Activated naive CD4-positive, alpha-beta T cell treated with Interleukin-2 at 50 U/mL for 16 hours (primary cell): ENCODE measurements around the gene CXCR6.

Experiments used
- DNase-seq: peaks from one replicate; pipeline ENCODE4 v3.0.0-alpha.2; 2020

Gene CXCR6

DNA sequence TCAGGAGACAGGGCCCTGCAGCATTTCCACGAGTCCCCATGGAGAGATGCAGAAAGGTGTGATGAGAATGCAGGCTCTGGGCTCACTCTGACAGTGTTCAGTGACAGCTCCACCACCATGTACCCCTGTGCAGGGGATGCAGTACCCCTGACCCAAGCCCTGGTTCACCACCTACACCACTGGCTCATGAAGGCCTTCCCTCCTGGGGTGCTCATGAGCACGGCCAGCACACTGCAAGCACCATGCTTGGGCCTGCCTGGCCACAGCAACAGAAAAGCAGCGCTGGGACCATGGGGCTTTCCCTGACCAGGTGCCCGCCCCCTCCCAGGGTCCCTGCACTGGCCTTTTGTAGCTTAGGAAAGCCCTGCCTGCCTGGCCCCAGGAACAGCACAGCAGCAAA is 6.2 kb downstream of the CXCR6 start:
- DNase-seq: no peak

DNA sequence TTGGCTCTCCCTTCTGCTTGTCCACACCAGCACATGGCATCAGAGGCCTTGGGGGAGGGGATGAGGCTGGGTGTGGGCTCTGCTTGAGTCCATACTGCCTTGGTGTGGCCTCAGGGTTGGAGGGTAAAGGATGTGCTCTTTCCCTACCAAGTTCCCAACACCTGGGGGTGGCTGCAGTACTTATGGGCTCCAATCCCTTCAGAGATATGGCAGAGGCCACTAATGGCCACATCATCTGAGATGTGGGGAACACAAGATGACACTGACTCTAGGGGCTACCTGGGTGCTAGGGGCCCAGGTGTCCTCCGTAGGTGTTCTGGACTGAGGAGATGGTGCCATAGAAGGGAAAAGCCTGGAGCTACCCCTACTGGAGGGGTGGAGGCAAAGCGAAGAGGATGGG is 6.9 kb downstream of the CXCR6 start:
- DNase-seq: no peak

DNA sequence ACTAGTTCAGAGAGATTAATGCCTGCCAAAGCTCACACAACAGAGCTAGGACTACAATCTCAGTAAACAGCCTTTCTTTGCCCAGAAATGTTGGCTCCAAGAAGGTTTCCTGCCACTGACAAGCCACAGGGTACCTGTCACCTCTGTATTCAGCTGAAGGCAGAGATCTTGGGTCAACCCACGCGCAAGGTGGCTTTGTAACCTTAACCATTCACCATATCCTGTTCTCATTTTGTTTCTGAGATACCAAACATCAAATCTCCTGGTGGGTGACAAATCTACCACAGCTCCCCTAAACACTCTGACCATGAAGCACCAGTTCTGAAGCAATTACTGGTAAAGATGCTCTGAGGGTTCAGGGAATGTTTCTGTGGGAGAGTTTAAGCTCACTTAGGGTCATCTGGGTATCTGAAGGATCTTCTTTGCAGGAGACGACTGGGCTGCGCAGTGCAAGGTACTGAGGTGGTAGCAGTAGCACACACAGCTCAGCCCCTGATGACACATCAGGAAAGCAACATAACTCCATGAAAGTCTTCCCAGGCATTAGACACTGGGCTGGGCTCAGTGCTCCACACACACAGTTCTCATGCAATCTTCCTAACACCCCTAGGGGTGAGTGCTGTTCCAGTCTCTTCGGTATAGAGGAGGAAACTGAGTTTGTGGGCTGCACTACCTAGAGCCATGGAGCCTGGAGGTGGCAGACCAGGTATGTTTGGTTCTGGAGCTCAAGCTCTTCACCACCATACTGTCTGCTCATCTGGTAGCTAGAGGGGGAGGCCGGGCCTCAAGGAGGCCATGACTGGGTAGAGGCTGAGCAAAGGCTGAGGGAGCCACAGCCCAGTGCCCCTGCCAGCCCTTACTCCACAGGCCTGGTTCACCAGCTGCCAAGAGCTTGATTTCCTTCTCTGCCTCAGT is 7.7 kb downstream of the CXCR6 start:
- DNase-seq: peak; percentile 73

DNA sequence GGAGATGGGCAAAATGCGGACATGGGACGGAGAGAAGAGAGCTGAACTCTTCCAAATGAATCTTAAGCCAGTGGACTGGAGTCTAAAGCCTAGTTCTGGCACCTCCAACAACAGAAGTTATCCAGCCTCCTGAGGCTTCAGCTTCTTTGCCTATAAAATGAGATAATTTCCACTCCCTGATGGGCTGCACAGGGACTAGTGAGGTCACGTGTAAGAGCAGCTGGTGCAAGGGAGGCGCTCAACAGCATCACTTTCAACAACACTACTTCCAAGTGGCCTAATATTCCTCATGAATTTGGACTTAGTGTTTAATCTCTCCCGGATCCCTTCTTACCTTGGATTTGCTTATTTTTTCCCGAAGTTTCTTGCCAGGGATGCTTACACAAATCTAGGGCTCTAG is 8.7 kb downstream of the CXCR6 start:
- no peak for DNase-seq

DNA sequence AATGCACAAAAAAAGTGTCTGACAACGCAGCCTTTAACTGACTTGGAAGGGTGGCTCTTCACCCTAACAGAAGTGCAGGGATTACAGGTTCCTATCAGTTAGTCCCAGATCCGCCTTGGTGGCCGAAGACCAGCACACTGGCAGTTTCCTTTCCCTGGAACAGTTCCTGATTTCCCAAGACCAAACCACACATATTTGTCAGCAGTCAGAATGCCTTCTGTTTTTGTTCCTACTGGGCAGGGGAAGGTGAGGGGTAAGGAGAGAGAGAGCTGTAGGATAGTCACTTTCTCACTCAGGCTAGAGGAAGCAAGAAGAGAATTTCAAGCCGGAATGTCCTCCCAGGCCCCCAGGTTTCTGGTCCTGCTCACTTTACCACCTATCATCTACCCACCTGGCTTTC is 9.2 kb downstream of the CXCR6 start:
- no peak for DNase-seq

DNA sequence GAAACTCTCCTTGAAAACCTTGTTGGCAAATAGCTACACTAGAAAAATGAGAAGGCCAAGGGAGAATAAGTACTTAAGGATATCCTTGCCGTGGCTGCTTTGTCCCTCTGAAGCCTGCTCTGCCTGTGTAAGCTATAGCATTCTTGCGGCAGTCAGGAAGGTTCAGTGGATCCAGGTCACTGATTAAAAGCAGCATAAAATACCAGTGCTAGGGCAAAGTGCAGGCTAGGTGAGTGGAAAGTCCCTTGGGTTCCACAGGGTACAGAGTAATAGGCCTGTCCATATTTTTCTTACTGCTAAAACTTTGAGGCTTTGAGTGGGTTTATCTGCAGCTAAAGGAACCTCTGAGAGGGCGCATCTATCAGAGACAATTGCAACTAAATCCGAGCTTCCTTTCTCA is 10.3 kb downstream of the CXCR6 start:
- DNase-seq: no peak

DNA sequence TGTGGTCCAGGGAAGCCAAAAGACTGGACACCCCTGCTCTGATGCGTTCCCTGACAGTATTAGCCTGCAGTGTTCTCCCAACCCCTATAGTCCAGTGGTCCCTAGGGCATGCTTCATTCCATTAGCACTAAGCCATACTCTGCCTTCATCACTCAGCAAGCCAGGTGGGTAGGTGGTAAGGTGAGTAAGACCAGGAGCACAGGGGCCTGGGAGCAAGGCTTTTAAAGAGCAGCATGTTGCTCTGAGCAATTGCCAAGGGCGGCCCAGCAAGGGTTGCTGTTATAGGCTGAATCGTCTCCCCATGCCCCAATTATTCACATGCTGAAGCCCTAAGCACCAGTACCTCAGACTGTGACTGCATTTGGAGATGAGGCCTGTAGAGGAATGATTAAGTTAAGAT is 11.0 kb downstream of the CXCR6 start:
- no peak for DNase-seq

DNA sequence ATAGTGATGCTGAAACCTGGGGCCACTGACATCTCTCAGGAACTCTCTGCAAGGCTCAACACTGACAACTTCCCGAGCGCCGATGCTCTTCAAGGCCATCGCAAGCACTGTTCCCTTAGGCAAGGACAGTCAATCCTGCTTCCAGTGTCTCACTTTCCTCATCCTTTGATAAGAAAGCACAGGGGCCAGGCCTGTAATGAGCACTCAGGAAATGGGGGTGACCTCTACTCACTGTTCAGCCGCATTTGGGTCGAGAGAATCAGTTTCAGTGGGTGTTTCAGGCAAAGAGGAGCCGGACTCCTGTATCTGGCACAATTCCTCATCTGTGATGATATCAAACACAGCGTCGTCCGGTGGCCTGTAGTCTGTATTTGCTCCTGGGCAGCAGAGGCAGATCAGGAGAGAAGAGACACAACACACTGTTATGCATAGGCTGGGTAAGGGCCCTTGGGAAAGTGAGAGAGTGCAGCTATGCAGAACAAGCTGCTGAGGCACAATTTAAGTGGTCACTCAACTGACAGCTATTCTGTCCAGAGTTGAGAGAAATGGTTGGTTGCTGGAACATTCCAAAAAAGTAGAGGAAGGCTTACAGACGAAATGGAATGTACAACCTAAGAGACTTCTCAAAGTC is 11.9 kb downstream of the CXCR6 start:
- DNase-seq: no peak

DNA sequence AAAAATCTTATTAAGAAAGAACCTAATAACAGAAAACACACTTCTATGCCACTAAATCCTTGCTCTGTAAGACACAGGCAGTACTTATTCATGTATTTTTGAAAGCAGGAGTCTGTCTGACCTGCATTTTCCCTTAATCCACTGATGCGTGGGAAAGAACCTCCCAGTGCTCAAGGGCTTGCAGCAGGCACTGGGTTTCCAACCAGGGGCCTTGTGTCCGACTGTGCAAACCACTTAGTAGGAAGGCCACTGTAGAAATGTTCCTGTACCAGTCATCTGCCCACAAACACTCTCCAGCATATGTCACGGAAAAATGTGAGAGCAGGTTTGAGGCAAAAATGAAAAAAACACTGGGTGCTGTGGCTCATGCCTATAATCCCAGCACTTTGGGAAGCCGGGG is 12.4 kb downstream of the CXCR6 start:
- DNase-seq: no peak

DNA sequence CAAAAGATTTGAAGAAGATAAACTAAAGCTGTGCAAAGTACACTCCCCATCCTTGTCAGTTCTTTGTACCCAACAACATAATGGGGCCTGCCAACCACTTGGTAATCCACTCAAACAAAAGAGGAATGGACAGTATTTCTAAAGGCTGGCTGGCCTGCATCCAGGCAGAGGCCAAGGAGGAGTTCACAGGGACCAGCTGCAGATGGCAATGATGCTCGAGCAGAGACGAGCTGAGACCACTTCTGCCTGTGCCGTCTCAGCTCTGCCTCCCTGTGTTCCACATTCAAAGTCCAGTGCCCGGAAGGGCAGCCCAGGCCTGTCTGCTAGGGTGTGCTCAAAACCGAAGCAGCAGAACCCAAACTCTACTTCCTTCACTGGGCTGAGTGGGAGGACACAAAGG is 14.3 kb downstream of the CXCR6 start:
- DNase-seq: no peak

DNA sequence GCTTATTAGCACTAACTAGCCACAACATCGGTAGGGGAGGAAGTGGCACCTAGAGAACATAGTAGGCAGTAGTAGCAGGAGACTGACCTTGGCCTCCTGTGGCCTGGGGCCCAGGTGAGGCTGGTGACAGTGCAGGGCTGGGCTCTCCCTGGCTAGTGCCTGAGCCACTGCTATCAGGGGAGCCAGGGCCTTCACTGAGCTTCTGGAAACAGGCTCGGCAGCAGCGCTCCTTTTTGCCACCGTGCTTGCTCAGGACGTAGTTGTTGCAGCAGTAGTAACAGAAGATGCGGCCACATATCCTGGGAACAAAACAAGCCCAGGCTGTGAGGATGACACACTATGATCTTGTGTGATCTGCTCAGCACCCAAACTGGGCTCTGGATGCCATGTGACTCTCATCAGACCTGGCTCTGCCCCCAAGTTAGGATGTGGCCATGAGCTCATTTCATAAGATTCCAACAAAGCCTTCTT is 15.1 kb downstream of the CXCR6 start:
- no peak for DNase-seq

DNA sequence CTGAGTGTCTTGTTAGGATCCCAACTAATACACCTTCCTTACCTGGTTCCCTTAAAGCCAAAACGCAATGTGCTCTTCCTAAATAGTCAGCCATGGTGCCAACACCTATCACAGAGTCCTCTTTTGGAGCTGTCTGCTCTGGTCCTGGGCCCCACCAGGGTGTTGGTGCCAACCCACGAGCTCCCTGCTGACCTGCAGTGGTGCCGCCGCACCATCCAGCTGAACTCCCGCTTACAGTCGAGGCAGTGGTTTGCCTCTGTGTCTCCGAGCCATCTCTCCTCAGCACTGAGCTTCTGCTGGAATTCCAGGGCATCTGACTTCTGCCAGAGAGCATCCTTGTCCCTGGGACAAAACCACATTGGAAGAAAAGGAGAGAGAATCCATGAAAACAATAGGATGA is 15.9 kb downstream of the CXCR6 start:
- DNase-seq: no peak

DNA sequence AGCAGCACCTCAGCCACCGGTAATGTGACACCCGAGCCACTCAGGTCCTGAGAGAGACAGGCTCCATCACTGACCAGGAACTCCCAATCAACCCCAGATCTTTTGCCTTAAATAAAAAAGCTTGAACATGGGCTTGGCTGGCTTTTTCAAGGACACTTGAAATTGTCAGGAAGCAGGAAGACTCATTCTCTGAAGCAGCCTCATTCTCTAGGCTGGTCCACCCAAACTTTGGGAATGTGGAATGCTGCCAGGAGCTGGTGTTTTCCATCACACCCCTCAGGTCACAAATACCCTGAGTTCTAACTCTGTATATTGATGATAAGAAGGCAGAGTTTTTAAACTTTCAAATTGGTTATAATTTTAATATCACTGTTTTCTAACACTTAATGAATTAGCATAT is 17.0 kb downstream of the CXCR6 start:
- no peak for DNase-seq

DNA sequence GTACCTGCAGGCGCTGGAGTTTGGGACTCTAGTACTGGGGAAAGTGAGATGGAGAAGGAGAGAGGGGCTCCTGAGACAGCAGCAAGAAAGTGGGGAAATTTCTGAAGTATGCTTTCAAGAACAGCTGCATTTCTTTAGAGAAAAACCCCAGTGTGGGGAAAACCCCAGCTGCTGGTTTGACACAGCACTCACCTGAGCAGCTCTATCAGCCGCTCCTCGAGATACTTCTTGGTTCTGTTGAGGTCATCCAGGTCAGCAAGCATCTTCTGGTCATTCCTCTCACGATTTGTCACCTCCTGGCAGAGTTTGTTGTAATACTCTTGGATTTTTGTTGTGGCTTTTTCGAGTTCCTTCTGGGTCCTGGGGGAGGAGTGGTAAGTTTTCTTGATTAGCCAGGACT is 18.8 kb downstream of the CXCR6 start:
- peak; percentile 49 for DNase-seq

DNA sequence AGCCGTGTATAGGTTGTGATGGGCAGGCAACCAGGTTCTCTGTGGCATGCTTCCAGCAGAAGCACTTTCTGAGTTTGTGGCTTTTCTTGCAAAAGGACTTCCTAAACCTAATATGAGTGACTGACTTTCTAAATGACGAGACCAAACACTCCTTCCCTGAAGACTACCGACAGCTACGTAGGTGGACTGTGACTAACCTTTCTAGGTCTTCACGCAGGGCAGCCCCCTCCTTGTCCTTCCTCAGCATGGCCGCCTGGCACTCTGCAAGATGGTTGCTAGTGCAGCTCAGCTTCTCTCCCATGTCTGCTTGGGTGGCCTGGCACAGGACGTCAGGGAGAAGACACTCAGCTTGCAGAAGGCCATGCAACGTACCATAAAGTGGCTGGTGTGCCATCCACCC is 20.9 kb downstream of the CXCR6 start:
- peak; percentile 69 for DNase-seq

DNA sequence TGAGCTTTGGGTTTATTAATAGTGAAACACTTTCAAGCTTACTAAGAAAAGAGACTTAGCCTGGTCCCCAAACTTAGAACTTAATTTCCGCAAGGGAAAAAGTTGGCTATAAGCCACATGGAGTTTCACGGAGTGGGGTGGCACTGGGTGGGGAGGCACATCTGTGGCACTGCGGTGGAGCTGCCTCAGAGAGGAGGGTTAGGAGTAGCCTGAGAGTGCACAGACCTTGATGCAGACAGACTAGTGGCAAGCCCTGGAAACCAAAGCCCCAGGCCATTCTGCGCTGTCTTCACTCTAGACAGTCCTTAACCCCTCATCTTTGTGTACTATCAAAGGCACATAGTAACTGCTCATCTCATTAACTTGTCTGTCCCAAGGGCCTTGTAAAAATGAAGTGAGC is 22.0 kb downstream of the CXCR6 start:
- no peak for DNase-seq

DNA sequence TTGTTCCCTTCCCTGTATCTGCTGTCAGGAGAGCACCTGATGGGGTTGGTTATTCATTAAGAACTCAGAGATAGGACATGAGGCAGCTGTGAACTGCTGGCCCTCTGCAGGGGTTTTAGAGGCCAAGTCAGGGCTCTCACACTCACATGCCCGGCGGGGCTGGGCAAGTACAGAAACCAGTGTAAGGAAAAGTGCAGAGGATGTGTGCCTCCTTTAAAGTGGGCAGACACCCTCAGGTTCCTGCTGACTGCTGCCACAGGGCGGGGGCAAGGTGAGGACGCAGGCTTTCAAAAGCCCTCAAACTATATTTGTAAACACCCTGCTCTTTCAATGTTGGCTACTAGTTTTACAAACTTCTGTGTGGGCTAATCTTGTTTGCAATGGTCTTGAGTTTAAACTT is 22.4 kb downstream of the CXCR6 start:
- DNase-seq: peak; percentile 35

DNA sequence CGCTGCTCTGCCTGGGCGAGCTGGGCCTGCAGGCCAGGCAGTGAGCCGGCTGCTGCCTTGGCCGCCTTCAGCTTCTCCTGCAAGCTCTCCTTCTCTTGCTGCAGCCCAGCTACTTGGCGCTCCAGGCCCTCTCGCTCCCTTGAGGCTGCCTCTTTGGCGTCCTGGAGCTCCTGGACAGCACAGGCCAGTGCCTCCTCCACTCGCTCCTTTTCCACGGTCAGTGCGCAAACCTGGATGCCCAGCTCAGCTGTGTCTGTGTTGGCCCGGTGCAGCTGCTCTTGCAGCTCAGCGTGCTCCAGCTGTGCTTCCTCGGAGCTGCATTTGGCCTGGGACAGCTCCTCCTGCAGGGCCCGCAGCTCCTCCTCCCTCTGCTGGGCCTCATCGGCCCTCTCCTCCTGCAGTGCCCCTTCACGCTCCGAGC is 23.1 kb downstream of the CXCR6 start:
- DNase-seq: no peak

DNA sequence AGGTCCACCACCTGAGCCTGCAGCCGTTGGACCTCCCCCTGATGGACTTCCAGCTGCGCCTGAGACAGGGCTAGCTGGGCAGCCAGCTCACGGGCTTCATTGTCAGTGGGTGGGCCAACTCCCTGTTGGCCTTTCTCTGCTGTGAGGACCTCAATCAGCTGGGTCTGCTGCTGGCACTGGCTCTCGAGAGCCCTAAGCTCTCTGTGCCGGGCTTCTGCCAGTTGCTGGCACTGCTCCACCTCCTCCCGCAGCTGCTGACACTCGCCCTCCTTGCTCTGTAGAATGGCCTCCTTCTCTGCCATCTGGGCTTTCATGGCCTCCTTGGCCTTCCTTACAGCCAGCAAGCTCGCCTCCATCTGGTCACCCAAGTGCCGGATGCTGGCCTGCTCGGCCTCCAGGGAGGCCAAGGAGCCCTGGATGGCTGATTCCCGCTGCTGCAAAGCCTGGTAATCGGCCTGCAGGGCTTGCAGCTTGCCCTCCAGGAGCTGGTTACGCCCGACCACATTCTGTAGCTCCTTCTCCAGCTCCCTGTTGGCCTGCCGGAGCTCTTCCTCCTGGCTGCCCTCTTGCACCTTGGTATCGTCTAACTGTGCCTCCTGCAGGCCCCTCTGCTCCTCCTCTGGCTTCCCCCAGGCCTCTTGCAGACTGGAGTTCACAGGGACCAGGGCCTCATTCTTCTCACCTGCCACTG is 23.8 kb downstream of the CXCR6 start:
- DNase-seq: no peak

DNA sequence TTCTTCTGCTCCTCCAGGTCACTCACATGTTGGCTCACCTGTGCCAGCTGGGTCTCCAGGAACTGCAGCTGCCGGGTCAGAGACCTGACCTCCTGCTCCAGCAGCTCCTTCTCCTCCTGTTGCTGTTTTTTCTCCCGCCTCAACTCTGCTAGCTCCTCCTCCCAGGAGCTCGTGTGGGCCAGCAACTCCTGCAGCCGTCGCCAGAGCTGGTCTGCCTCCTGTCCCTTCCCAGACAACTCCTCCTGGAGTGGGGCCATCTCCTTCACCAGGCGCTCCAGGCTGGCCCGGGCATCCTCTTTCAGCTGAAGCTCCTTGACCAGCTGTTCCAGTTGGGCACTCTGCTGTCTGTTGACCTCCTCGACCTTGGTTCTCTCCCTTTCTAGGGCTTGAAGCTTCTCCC is 24.5 kb downstream of the CXCR6 start:
- no peak for DNase-seq

DNA sequence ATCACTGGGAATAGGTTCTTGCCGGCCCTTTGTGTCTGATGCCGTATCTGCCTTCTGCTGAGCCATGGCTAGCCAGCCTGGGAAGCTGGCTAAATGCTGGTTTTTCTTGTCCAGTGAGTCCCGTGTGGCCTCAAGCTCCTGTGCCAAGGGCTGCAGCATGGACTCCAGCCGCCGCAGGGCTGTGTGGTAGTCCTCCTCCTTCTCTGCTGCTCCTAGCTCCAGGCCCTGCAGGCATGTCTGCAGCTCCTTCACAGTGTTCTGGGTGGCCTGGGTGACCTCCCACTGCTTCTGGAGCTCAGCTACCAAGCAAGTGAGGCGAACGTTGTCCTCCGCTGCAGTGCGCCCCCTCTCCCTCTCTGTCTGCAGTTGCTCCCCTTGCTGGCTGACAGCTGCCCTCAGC is 24.9 kb downstream of the CXCR6 start:
- DNase-seq: no peak

DNA sequence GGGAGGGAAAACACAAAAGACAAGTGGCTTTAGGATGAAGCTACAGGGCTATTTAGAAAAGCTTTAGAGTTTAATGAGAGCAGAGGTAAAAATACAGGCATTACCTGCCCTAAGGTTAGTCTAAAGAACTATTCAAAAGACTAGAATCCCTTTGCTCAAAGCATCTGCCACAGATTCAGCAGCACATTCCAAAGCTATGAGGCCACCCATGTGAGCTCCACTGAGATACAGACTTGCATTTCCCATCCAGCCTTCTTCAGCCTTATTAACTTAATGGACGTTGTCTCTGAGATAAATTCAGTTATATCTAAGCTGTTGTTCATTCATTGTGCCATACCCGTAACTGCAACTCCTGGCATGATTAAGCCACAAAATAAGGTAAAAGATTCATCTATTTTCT is 25.4 kb downstream of the CXCR6 start:
- DNase-seq: no peak

DNA sequence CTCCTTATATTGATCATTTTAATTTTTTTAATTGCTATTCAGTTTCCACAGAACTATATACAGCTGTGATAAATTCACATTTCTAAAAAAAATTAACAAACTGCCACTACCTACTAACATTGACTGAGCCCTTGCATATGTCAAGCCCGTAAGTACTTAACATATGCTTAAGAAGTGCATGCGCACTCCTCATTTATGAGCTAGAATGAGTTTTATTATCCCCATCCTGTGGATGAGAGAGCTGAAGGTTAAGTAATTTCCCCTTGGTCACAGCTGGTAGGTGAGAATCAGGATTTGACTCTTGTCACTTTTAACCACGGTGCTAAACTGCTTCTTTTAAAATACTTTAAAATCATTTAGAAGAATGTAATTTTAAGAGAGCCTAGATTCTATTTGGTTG is 25.9 kb downstream of the CXCR6 start:
- DNase-seq: no peak

DNA sequence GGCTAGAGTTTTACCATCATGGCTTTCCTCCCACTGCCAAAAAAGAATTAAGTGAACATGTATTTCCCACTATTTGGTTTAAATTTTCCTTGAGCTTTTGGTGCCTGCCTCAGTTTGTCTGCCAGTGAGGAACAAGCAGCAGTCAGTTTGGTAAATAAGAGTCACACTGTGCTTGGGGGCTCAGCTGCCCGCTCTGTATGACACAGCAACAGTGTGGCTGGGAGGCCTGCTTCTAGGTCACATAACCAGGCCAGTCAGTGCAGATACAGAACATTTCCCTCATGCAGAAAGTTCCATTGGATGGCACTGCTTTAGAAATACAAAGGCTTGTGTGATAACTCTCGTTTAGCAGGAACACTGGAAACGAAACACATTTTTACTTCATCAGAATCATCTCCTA is 26.7 kb downstream of the CXCR6 start:
- no peak for DNase-seq
